ENCODE data around the gene VMP1.

VMP1 gene

GRCh38 chr17:59783221-59784047 lies 76.0 kb downstream of the VMP1 start (continued):
- TF ChIP-seq ZNF777 (tag by site-specific recombination; IDR thresholded peaks at IDR 0.05; ENCODE audit: borderline replicate concordance) (no peak), ZNF394 (tag by site-specific recombination; IDR thresholded peaks at IDR 0.05; ENCODE audit: borderline replicate concordance) (no peak), SCRT1 (tag by site-specific recombination; IDR thresholded peaks at IDR 0.05; ENCODE audit: borderline replicate concordance) (peak; percentile 55; the same call in 1 of the 2 replicates), MZF1 (tag by site-specific recombination; IDR thresholded peaks at IDR 0.05; ENCODE audit: borderline replicate concordance) (no peak; the same call in 1 of the 2 replicates), GLI2 (tag by site-specific recombination; IDR thresholded peaks at IDR 0.05; ENCODE audit: borderline replicate concordance, low read depth) (no peak), ZNF654 (tag by site-specific recombination; IDR thresholded peaks at IDR 0.05; ENCODE audit: low read depth) (no peak; the same call in none of the 2 replicates), ZNF747 (tag by site-specific recombination; IDR thresholded peaks at IDR 0.05) (no peak), INSM2 (tag by site-specific recombination; IDR thresholded peaks at IDR 0.05) (no peak), ZBTB7A (tag by site-specific recombination; IDR thresholded peaks at IDR 0.05; ENCODE audit: low read depth) (no peak), ZNF37A (tag by site-specific recombination; IDR thresholded peaks at IDR 0.05) (no peak), KLF10 (tag by site-specific recombination; IDR thresholded peaks at IDR 0.05) (no peak), ZNF223 (tag by site-specific recombination; IDR thresholded peaks at IDR 0.05) (no peak), ZBTB17 (tag by site-specific recombination; IDR thresholded peaks at IDR 0.05) (peak; percentile 92), ZNF555 (tag by site-specific recombination; conservative IDR thresholded peaks at IDR 0.05) (no peak), ZNF530 (tag by site-specific recombination; IDR thresholded peaks at IDR 0.05; ENCODE audit: low read depth) (no peak), ZNF837 (tag by site-specific recombination; IDR thresholded peaks at IDR 0.05) (no peak), ZNF585B (tag by site-specific recombination; IDR thresholded peaks at IDR 0.05) (no peak), ZNF175 (tag by site-specific recombination; IDR thresholded peaks at IDR 0.05) (no peak), TRIM28 (IDR thresholded peaks at IDR 0.05; ENCODE audit: borderline replicate concordance, low read length) (peak; percentile 75; the same call in 1 of the 2 replicates), ZNF664 (tag by site-specific recombination; IDR thresholded peaks at IDR 0.05) (no peak), ZNF776 (tag by site-specific recombination; IDR thresholded peaks at IDR 0.05; ENCODE audit: borderline replicate concordance) (no peak), PBX3 (CRISPR knock-in tag; IDR thresholded peaks at IDR 0.05) (no peak), ZNF202 (tag by site-specific recombination; IDR thresholded peaks at IDR 0.05; ENCODE audit: borderline replicate concordance) (no peak), ZNF600 (tag by site-specific recombination; IDR thresholded peaks at IDR 0.05) (no peak; the same call in 1 of the 2 replicates), ZNF792 (tag by site-specific recombination; IDR thresholded peaks at IDR 0.05) (no peak), ZNF16 (tag by site-specific recombination; IDR thresholded peaks at IDR 0.05; ENCODE audit: low read depth) (no peak), ZNF518A (tag by site-specific recombination; conservative IDR thresholded peaks at IDR 0.05; ENCODE audit: low read depth) (0 out of 2 replicates have a peak, but pooled peaks have one; percentile 17), ZNF416 (tag by site-specific recombination; IDR thresholded peaks at IDR 0.05) (no peak), IKZF3 (tag by site-specific recombination; IDR thresholded peaks at IDR 0.05) (peak; percentile 78)
- TF ChIP-seq, protein P1, sequence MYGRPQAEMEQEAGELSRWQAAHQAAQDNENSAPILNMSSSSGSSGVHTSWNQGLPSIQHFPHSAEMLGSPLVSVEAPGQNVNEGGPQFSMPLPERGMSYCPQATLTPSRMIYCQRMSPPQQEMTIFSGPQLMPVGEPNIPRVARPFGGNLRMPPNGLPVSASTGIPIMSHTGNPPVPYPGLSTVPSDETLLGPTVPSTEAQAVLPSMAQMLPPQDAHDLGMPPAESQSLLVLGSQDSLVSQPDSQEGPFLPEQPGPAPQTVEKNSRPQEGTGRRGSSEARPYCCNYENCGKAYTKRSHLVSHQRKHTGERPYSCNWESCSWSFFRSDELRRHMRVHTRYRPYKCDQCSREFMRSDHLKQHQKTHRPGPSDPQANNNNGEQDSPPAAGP (tag by site-specific recombination; IDR thresholded peaks at IDR 0.05) = 0 out of 2 replicates have a peak, but pooled peaks have one; percentile 22
